ENCODE measurements around the gene LST1. TPM values are rescaled to one million over a fixed set of nuclear protein-coding genes. Genes with fewer than 3 reads are reported as not detected.
A peak's percentile ranks its signal among the peaks of the same experiment; 100 is the strongest.
"Not testable (repeated sequence)": the region's sequence is repeated elsewhere in the genome, so short reads cannot be mapped to it uniquely, and the experiment has no call there.

The LST1 gene
- total and polyA plus RNA-seq, 5 donors, result 7.8 to 16.6 (median 11.1) TPM

DNA sequence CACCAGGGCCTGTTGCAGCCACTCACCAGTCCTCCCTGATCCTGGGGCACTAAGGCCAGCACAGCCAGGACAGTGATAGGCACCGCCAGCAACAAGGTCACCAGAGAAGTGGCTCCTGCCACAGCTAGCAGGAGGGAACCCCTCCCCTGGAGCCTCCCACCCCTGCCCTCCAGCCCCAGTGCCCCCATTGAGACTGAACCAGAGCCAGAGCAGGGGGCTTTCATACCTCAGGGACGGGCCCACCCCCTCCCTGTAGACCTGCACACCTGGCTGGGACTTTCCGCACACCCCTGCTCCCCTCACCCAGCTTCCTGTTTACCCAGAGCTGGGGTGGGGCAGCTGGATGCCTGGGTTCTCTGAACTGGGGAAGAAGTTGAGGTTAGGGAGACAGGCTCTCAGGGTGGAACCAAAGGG, 3.8 kb upstream of the LST1 start, which contains the start of gene LTB:
TSS of gene LTB (minus strand) at position 195 of the 414 bp plus-strand sequence. CDS start at position 188, 7 bp downstream.
- intact Hi-C loops (cut with DNase I), result loop anchor here in 2 of 4 donors (5.0 kb wide), 1 partner anchor 35 kb away; the partner anchor contains the start of genes ATP6V1G2 (in 2 of the 2) and NFKBIL1 (in 2 of the 2)
- DNase-seq, result peak in 1 of 3 donors; percentile 54
- Histone ChIP-seq H3K27me3 (ENCODE audit: control insufficient read depth, insufficient read depth) (no peaks in the 10 kb centered on the region), H3K4me3 (ENCODE audit: low read length) (peak within 1 kb of the TSS; percentile 72), H3K4me1 (ENCODE audit: control insufficient read depth, insufficient read depth, low read length) (no peaks in the 10 kb centered on the region), H3K27ac (ENCODE audit: low read length) (peak within 1 kb of the TSS; percentile 77), H3K9me3 (ENCODE audit: control insufficient read depth, low read length) (no peaks in the 10 kb centered on the region)
- no peak for ATAC-seq
- 75% methylated on average over 3 of the region's 3 CpGs for WGBS

DNA sequence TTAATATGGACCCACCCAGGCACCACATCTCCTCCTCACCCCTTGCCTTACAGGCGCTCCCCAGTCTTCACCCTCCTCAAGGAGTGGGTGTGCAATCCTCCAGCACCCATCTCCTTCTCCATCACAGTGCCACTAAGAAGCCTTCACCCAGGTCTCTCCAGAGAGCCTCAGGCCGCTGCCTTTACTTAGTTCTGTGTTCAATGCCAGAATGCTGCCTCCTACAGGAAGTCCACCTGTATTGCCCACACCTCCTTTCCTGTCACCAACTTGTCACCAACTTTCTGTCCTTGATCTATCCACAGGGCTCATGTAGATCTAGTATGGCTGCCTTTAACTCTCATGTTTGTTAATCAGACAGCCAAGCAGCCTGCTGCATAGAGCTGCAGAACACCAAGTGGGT, 586 bp upstream of the LST1 start:
- no peaks in the 10 kb centered on the region for H3K9me3 ChIP-seq (ENCODE audit: control insufficient read depth, low read length)
- intact Hi-C loops (cut with DNase I), result loop anchor here in 1 of 4 donors (5.0 kb wide), 1 partner anchor 33 kb away; no protein-coding TSS in a partner anchor
- peak overlapping the region; percentile 16 for H3K27ac ChIP-seq (ENCODE audit: low read length)
- H3K4me1 ChIP-seq (ENCODE audit: control insufficient read depth, insufficient read depth, low read length), result no peaks in the 10 kb centered on the region
- no peak for ATAC-seq
- H3K4me3 ChIP-seq (ENCODE audit: low read length), result no peak overlapping the region
- WGBS, result 59% methylated on average over 2 of the region's 2 CpGs
- no peak for DNase-seq
- H3K27me3 ChIP-seq (ENCODE audit: control insufficient read depth, insufficient read depth), result no peaks in the 10 kb centered on the region

DNA sequence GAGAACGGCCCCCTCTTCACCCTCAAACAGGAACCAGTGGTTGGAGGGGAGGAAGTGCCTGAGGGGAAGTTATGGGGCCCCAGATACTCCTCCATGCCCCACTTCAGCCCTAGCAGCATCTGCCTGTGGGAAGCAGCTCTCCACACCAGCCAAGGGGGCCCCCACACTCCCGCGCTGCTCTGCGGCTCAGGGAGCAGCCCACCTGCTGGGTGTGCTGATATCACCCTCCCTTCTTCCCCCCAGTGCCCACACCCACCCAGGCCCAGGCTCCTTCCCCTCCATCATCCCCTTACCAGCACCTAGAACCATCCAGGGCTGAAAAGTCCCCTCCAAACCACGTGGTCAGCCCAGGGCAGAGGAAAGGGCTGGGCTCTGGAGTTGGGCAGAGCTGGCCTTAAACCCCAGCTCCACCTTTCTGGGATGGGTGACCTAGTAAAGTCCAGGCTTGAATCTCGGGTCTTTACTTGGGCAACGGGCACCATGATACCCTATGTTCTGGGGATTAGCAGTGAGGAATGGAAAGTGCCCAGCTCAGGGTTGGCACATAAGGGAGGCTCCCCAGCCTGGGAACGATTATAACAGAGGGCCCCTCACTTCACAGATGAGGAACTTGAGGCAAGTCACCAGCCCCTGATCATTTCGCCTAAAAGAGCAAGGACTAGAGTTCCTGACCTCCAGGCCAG, 663 bp downstream of the LST1 start:
- Histone ChIP-seq H3K4me1 (ENCODE audit: control insufficient read depth, insufficient read depth, low read length) (no peaks in the 10 kb centered on the region), H3K9me3 (ENCODE audit: control insufficient read depth, low read length) (no peaks in the 10 kb centered on the region), H3K27me3 (ENCODE audit: control insufficient read depth, insufficient read depth) (no peaks in the 10 kb centered on the region), H3K27ac (ENCODE audit: low read length) (no peak overlapping the region), H3K4me3 (ENCODE audit: low read length) (no peak overlapping the region)
- WGBS, result 58% methylated on average over 9 of the region's 9 CpGs
- intact Hi-C loops (cut with DNase I), result loop anchor here in 1 of 4 donors (5.0 kb wide), 1 partner anchor 34 kb away; no protein-coding TSS in a partner anchor
- DNase-seq (peak in 1 of 3 donors; percentile 54), ATAC-seq (peak; percentile 49 to 57)

DNA sequence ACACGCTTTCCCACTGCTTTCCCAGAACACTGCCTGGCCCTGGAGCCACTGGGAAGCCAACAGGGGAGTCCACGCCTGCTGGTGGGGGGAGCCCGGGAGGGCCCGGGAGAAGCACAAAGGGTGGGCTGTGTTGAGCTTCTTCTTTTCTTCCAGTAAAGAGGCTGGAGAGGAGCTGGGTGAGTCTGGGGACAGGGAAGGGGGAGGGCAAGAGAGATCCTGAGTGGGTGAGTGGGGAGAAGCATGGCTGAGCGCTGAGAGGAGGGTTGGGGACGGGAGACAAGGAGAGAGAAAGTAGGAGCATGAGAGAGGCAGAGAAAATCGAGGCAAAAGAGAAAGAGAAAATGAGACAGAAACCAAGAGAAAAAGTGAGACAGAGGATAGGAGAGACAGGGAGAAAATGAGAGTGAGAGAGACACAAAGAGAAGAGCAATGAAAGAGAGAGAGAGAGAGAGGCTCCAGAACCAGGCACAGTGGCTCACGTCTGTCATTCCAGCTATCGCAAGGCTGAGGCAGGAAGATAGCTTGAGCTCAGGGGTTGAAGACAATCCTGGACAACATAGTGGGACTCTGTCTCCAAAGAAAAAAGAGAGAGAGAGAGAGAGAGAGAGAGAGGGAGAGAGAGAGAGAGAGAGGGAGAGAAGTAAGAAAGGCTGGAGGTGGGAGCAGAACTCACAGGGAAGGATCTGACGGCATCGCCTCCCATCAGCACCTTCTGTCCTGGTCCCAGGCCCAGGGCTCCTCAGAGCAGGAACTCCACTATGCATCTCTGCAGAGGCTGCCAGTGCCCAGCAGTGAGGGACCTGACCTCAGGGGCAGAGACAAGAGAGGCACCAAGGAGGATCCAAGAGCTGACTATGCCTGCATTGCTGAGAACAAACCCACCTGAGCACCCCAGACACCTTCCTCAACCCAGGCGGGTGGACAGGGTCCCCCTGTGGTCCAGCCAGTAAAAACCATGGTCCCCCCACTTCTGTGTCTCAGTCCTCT, 2.0 kb downstream of the LST1 start:
- WGBS, result 62% methylated on average over 12 of the region's 12 CpGs
- Histone ChIP-seq H3K4me1 (ENCODE audit: control insufficient read depth, insufficient read depth, low read length) (no peaks in the 10 kb centered on the region), H3K9me3 (ENCODE audit: control insufficient read depth, low read length) (no peaks in the 10 kb centered on the region), H3K27me3 (ENCODE audit: control insufficient read depth, insufficient read depth) (no peaks in the 10 kb centered on the region), H3K27ac (ENCODE audit: low read length) (no peak overlapping the region), H3K4me3 (ENCODE audit: low read length) (no peak overlapping the region)
- intact Hi-C loops (cut with DNase I), result loop anchor here in 1 of 4 donors (5.0 kb wide), 1 partner anchor 36 kb away; no protein-coding TSS in a partner anchor
- no peak for ATAC-seq
- no peak for DNase-seq

DNA sequence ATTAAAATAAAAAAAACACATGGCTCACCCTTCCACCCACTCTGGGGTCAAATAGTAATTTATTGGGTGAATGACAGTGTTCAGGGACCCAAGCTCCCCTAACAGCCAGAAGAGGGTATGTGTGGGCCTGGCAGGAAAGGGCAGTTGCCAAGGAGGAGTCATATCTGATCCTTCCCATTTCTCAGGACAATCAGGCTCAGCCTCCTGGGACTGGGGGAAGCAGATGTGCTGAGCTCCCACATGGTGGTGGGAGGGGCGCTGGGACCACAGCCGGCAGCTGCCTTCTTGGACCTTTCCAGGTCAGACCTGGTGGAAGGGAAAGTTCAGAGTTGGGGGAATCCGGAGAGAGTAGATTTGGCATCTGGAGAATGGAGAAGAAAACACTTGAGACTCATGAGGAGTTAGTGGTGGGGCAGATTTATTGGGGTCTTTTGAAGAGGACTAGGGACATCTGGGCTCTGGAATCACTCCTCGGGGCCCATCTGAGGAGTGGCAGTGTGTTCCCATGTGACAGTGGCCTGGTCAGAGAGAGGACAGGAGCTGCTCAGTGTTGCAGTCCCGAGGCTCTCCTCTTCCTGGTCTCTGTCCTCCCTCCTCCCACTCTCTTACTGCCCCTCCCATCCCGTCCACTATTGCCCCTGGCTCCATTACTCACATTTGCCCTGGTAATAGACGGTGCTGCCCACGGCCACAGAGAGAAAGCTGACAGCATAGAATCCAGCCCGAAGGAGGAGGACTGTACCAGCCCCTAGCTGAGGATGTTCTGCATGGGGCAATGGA, 3.0 kb downstream of the LST1 start:
- H3K4me3 ChIP-seq (ENCODE audit: low read length), result no peak overlapping the region
- H3K9me3 ChIP-seq (ENCODE audit: control insufficient read depth, low read length), result no peaks in the 10 kb centered on the region
- no peaks in the 10 kb centered on the region for H3K4me1 ChIP-seq (ENCODE audit: control insufficient read depth, insufficient read depth, low read length)
- DNase-seq (no peak), ATAC-seq (no peak)
- intact Hi-C loops (cut with DNase I), result loop anchor here in 1 of 4 donors (5.0 kb wide), 1 partner anchor 37 kb away; no protein-coding TSS in a partner anchor
- 42% methylated on average over 9 of the region's 9 CpGs for WGBS
- H3K27ac ChIP-seq (ENCODE audit: low read length), result no peak overlapping the region
- no peaks in the 10 kb centered on the region for H3K27me3 ChIP-seq (ENCODE audit: control insufficient read depth, insufficient read depth)

DNA sequence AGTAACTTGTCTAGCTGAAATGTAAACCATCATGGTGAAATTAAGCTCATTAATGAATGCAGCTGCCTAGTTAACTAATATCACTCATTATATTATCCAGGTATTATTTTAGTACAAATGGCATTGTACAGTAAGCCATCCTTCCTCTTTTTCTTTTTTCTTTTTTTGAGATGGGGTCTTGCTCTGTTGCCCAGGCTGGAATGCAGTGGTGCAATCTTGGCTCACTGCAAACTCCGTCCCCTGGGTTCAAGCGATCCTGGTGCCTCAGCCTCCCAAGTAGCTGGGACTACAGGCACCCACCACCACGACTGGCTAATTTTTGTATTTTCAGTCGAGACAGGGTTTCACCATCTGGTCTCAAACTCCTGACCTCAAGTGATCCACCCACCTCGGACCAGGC, 4.6 kb downstream of the LST1 start:
- H3K27me3 ChIP-seq (ENCODE audit: control insufficient read depth, insufficient read depth); H3K4me1 ChIP-seq (ENCODE audit: control insufficient read depth, insufficient read depth, low read length); H3K9me3 ChIP-seq (ENCODE audit: control insufficient read depth, low read length); ATAC-seq; H3K27ac ChIP-seq (ENCODE audit: low read length); DNase-seq; H3K4me3 ChIP-seq (ENCODE audit: low read length); intact Hi-C loops (cut with DNase I): not testable (repeated sequence)
- 89% methylated on average over 5 of the region's 5 CpGs for WGBS

DNA sequence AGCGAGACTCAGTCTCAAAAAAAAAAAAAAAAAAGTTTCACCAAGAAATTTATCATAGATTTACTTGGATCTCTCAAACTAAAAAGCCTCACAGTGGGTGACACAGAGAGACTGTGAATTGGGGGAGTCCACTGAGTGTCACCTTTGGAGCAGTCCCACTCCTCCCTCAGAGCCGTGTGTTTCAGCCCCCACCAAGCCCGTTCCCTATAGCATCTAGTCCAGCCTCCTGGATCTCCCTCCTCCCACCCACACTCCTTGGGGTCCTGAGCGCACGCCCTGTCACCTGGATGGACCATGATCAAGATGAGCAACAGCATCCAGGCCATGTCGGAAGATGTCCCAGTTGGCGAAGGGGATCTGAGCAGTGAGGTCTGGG, 6.3 kb downstream of the LST1 start:
- Histone ChIP-seq H3K4me3 (ENCODE audit: low read length) (no peak overlapping the region), H3K9me3 (ENCODE audit: control insufficient read depth, low read length) (no peaks in the 10 kb centered on the region), H3K27me3 (ENCODE audit: control insufficient read depth, insufficient read depth) (no peaks in the 10 kb centered on the region), H3K27ac (ENCODE audit: low read length) (no peak overlapping the region), H3K4me1 (ENCODE audit: control insufficient read depth, insufficient read depth, low read length) (no peaks in the 10 kb centered on the region)
- DNase-seq, result no peak
- ATAC-seq, result no peak
- intact Hi-C loops (cut with DNase I), result no loop called here
- WGBS, result 91% methylated on average over 7 of the region's 7 CpGs

DNA sequence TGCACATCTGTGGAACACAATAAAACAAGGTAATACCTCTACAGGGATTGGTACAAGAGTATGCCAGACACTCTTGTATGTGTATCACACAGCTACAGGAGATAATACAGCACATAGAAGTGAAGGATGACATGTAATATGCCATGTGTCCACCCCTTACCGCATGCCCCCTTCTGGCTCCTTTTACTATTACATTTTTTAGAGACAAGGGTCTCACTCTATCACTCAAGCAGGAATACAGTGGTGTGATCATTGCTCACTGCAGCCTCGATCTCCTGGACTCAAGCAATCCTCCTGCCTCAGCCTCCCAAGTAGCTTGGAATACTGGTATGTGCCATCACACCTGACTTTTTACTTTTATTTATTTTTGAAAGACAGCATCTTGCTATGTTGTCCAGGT, 10.9 kb downstream of the LST1 start:
- no peaks in the 10 kb centered on the region for H3K4me1 ChIP-seq (ENCODE audit: control insufficient read depth, insufficient read depth, low read length)
- ATAC-seq (peak in 1 of 2 donors; percentile 56), DNase-seq (no peak)
- 20% methylated on average over 2 of the region's 2 CpGs for WGBS
- H3K4me3 ChIP-seq (ENCODE audit: low read length), result no peak overlapping the region
- no peaks in the 10 kb centered on the region for H3K27me3 ChIP-seq (ENCODE audit: control insufficient read depth, insufficient read depth)
- no peaks in the 10 kb centered on the region for H3K9me3 ChIP-seq (ENCODE audit: control insufficient read depth, low read length)
- intact Hi-C loops (cut with DNase I), result loop anchor here in 3 of 4 donors (5.0 kb wide), 1 partner anchor 50 kb away; the partner anchor contains the start of genes ATP6V1G2 (in 3 of the 3) and NFKBIL1 (in 3 of the 3)
- no peak overlapping the region for H3K27ac ChIP-seq (ENCODE audit: low read length)

DNA sequence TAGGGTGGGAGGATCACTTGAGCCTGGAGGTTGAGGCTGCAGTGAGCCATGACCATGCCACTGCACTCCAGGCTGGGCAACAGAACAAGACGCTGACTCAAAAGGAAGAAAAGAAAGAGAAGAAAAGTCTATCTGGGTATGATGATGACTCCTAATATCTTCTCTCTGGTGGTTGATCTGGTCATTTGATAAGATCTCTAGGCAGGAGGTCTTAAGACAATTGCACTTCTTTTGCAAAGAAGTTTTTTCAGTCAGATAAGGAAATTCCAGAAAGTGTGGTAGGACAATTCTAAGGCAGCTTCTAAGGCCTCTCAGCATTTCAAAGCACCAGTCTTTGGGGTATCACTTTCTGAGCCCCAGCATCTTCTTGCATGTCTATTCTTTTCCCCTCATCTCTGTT, 21.2 kb downstream of the LST1 start:
- Histone ChIP-seq H3K4me1 (ENCODE audit: control insufficient read depth, insufficient read depth, low read length) (no peaks in the 10 kb centered on the region), H3K9me3 (ENCODE audit: control insufficient read depth, low read length) (no peaks in the 10 kb centered on the region), H3K4me3 (ENCODE audit: low read length) (no peak overlapping the region), H3K27ac (ENCODE audit: low read length) (no peak overlapping the region), H3K27me3 (ENCODE audit: control insufficient read depth, insufficient read depth) (no peaks in the 10 kb centered on the region)
- no peak for DNase-seq
- intact Hi-C loops (cut with DNase I), result no loop called here
- no peak for ATAC-seq
- 96% methylated on average over 1 of the region's 1 CpG for WGBS
